AG09319 (cell line): Measurements from ENCODE around the gene PARVG.
"Not testable (repeated sequence)": the region's sequence is repeated elsewhere in the genome, so short reads cannot be mapped to it uniquely, and the experiment has no call there.

ENCODE experiments used
- DNase-seq: peaks from one replicate; pipeline ENCODE4 v3.0.0-alpha.2; 2010; ENCODE audit warnings: low read depth; ENCODE audit errors: extremely low read depth
- TF ChIP-seq, protein P1 (sequence below): IDR thresholded peaks from 2 replicates; pipeline ENCODE4 v1.5.1; 2011; ENCODE audit warnings: low read depth, mild to moderate bottlenecking, inconsistent platforms, low read length, moderate library complexity

Gene PARVG

DNA sequence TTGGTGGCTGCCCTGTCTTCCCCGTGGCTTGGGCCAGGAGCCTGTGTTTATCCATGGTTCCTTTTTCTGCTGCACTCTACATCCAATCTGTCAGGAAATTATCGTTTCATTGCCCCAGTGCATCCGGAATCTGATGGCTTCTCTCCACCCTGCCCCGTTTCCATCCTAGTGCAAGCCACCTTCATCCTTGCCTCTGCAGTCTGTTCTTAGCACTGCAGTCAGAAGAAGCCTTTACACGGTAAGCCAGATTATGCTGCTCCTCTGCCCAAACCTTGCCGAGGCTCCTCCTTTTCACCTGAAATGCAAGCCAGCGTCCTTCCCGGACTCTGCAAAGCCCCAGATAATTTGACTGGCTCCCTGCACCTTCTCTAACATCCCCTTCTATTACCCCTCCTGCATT is 45.1 kb downstream of the PARVG start:
- TF ChIP-seq, protein P1, sequence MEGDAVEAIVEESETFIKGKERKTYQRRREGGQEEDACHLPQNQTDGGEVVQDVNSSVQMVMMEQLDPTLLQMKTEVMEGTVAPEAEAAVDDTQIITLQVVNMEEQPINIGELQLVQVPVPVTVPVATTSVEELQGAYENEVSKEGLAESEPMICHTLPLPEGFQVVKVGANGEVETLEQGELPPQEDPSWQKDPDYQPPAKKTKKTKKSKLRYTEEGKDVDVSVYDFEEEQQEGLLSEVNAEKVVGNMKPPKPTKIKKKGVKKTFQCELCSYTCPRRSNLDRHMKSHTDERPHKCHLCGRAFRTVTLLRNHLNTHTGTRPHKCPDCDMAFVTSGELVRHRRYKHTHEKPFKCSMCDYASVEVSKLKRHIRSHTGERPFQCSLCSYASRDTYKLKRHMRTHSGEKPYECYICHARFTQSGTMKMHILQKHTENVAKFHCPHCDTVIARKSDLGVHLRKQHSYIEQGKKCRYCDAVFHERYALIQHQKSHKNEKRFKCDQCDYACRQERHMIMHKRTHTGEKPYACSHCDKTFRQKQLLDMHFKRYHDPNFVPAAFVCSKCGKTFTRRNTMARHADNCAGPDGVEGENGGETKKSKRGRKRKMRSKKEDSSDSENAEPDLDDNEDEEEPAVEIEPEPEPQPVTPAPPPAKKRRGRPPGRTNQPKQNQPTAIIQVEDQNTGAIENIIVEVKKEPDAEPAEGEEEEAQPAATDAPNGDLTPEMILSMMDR, result no peak
- DNase-seq, result no peak

DNA sequence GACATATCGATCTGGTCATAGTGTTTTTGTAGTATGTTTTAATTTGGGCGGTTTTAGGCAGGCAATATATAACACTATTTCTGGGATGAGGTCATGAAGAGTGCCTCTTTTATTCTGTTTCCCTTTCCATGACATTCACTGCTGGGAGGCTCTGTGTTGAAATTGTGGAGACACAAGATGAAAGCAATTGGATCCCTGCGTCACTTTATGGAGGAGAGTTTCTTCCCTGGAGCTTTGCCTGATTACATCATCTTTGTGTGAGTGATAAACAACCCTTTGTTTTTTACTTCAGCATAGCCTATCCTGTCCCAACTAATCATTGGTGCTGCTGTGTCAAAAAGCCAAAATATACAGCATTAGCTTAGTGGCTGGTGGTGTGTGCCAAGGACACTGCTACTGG is 48.6 kb downstream of the PARVG start:
- TF ChIP-seq, protein P1, result no peak
- DNase-seq, result no peak

DNA sequence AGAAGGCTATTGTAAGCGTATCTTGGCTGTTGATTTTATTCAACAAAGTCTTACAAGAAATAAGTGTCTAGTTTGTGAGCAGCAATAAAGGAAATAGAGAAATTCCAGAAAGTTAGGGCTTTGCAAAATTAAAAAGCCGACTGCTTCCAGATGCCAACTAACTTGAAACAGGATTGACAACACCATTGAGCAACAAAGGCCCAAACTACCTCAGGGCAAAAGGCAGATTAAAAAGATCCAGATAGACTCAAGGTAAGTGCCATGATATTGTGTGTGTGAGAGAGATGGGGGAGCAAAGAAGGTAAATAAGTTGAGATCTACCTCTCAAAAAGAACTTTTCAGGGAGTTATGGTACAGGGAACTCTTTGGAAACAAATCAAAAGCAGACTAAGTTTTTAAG is 49.1 kb downstream of the PARVG start:
- TF ChIP-seq, protein P1, result no peak
- no peak for DNase-seq

DNA sequence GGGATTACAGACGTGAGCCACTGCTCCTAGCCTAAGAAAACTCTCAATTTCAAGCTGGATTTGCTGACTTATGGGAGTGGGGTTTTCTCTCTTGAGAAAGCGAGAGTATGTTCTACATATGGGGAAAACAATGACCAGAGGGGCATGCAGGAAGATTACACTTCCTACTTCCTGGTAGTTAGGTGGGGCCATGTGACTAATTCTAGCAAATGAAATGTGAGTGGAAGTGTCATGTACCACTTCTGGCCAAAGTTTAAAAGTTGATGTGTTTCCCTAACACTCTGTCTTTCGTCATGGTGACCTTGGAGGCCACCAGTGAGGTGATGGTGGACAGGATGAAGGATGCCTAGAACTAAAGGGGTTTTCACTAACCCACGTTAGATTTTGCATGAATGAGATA is 50.5 kb downstream of the PARVG start:
- TF ChIP-seq, protein P1, result no peak
- DNase-seq, result no peak

DNA sequence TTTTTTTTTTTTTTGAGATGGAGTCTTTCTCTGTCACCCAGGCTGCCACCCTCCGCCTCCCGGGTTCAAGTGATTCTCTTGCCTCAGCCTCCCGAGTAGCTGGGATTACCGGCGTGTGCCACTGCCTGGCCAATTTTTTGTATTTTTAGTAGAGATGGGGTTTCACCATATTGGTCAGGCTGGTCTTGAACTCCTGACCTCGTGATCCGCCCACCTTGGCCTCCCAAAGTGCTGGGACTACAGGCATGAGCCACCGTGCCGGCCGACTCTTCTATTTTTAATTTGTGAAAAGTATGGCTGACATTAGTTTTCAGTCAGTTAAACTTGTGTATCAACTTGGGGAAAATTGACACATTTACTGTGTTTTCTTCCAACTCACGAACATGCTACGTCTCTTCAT is 53.6 kb downstream of the PARVG start:
- not testable (repeated sequence) for DNase-seq

DNA sequence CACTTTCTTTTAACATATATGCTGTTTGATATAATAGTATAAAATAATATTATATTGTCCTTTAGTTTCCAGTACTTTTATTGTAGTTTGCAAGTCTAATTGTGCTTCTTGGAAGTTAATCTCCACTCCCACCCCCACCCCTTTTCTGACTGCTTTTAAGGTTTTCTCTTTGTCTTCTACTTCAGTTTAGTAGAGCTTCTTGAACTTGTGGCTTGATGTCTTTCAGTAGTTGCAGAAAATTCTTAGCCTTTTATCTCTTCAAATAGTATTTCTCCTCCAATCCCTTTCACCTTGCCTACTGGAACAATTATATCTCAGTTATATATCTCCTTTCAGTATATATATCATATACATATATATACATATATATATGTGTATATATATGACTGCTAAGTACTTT is 56.6 kb downstream of the PARVG start:
- no peak for DNase-seq
- TF ChIP-seq, protein P1, result no peak

DNA sequence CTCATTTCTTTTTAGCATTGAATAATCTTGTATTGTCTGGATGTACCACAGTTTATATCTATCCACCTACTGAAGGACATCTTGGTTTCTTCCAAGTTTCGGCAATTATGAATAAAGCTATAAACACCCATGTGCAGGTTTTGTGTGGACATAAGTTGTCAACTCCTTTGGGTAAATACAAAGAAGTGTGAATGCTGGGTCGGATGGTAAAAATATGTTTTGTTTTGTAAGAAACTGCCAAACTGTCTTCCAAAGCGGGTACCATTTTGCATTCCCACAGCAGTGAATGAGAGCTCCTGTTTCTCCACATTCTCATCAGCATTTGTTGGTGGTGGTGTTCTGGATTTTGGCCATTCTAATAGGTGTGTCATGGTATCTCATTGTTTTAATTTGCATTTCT is 60.4 kb downstream of the PARVG start:
- not testable (repeated sequence) for DNase-seq

DNA sequence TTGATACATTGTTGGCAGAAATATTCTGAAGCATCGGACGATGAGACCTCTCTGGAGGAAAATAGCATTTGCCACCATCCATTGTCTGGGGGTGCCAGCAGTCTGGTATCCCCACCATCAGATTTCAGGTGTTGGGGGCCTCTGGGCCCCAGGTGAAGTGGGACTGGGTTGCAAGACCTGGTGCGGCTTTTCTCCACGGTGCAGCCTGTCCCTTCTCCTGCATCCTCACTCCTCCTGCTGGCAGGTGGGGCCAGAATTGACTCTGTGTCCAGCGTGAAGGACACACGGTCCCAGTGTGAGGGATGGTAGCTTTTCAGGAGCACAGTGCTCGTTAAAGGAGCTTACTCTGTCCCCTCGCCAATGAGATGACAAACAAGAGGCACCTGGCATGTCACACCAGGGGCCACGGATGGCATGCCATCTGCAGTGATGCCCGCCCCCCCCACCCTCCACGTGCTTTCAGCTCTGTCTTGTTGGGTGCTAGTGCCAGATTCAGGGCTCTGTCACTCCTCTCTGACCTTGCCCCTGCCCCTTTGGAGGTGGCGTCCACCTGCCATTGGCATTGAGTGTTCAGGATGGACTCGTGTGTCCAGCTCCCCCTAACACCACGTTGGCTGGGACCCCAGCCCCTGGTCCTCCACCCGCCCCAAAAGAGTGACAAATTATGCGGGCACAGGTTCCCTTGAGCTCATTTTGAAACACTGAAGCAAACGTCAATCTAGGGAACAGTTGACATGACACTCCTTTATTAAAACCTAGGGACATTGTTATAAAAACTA is 62.4 kb downstream of the PARVG start:
- DNase-seq, result no peak
- TF ChIP-seq, protein P1, result no peak
